GM12865 (cell line): Measurements from ENCODE around the gene NCOA7.
A peak's percentile ranks its signal among the peaks of the same experiment; 100 is the strongest.

Experiments used
- DNase-seq: peaks from one replicate; pipeline ENCODE4 v3.0.0; 2010; ENCODE audit warnings: low read depth
- H3K4me3 ChIP-seq: 2 replicates; pipeline ENCODE4 v1.5.1; 2011; ENCODE audit warnings: mild to moderate bottlenecking, low read depth, low read length, control low read depth
- TF ChIP-seq, protein P1 (sequence below): IDR thresholded peaks from 2 replicates; pipeline ENCODE4 v1.5.1; 2011; ENCODE audit warnings: low read length, control low read depth, low read depth, inconsistent platforms; ENCODE audit not compliant: insufficient read depth; ENCODE audit errors: missing control alignments

The NCOA7 gene

DNA sequence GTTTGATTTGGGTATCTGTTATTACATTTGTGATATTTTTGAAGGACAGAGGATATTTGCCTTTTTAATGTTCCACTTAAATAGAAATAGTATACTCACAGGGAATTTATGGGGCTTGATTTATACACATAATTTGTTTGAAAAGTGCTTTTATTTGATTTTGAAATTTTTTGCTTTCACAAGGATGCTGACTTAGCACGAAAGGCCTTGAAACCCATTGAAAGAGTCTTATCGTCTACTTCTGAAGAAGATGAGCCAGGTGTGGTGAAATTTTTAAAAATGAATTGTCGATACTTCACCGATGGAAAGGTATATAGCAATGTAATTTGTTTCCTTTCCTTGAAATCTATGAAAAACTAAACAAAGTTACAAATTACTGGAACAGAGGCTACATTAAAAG, 91.5 kb downstream of the NCOA7 start:
- H3K4me3 ChIP-seq = no peak overlapping the region
- TF ChIP-seq, protein P1, sequence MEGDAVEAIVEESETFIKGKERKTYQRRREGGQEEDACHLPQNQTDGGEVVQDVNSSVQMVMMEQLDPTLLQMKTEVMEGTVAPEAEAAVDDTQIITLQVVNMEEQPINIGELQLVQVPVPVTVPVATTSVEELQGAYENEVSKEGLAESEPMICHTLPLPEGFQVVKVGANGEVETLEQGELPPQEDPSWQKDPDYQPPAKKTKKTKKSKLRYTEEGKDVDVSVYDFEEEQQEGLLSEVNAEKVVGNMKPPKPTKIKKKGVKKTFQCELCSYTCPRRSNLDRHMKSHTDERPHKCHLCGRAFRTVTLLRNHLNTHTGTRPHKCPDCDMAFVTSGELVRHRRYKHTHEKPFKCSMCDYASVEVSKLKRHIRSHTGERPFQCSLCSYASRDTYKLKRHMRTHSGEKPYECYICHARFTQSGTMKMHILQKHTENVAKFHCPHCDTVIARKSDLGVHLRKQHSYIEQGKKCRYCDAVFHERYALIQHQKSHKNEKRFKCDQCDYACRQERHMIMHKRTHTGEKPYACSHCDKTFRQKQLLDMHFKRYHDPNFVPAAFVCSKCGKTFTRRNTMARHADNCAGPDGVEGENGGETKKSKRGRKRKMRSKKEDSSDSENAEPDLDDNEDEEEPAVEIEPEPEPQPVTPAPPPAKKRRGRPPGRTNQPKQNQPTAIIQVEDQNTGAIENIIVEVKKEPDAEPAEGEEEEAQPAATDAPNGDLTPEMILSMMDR = no peak
- DNase-seq = no peak

DNA sequence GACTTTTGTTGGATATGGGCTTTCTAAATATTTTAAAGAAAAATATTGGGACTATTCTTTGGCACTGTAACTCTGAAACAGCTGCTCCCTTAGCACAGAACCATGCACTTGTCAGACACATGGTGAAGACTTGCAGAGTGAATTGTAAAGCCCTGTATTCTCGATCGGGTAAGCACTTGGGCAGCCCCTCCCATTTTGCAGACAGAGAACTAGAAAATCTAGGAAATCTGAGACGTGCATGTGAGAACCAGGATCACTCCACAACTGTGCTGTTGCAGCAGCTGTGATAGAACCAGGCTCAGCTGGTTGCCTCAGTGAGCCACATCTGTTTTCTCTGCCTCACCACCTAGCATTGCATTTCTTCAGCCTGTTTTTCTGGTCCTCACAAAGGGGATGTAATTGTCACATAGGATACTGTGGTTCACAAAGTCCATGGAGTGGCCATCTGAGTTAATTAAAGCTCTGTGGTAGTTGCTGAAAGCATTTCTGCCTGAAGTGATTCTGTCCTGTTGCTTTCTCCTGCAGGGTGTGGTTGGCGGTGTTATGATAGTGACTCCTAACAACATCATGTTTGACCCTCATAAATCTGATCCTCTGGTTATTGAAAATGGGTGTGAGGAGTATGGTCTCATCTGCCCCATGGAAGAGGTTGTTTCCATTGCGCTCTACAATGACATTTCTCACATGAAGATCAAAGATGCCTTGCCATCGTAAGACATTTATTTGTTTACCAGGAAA, 94.0 kb downstream of the NCOA7 start:
- no peak for DNase-seq
- H3K4me3 ChIP-seq = no peak overlapping the region
- TF ChIP-seq, protein P1 = no peak

DNA sequence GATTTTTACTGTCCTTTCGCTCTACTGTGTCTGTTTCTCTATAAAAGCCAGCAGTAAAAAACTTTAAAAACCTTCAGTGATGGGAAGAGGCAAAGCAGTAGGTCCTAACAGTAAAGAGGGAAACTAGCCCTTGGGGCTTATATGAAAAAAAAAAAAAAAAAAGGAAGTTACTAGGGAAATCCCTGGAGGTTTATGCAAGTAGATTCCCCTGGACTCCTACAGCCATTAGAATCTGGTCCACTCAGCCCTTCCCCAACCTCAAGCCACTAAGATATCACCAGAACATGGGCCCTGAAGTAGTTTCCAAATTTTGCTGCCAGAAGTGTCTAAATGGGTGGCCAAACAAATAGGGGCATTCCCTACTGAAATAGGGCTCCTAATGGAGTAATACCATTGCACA, 95.3 kb downstream of the NCOA7 start:
- H3K4me3 ChIP-seq = no peak overlapping the region
- DNase-seq = no peak
- TF ChIP-seq, protein P1 = no peak

DNA sequence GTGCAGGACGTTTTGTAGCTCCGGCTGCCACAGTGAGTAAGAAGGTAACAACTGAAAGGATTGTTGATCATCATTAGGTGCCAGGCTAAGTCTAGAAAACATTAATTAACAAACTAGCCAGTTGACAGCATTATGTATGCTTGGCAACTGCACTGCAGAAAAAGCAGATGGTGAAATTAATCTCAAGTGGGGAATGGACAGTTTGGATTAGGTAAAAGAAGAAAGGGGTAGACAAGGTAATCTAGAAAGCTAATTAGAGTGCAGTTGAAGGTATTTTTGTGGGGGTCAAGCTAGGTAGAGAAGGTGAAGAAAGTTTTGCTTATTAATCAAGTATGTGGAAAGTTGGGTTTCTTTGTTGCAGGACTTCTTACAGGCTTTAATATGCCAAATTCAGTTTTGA, 96.2 kb downstream of the NCOA7 start:
- no peak overlapping the region for H3K4me3 ChIP-seq
- TF ChIP-seq, protein P1 = no peak
- no peak for DNase-seq

DNA sequence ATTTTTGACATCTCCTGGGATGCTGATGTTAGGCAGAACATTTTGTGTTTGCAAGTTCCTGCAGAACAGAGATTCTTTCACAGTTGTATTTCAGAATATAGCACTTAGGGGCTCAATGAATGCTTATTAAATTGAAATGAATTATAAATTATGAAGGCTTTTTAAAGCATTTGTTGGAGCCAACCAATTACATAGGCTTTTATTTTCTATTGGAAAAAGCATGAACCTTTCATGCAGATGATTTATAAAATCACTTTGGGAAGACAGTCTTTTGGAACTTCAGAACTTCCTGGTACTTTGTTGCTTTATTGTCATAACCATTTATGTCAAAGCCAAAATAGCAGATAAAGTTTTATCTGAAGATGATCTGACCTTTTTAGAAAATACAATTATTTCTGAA, 96.6 kb downstream of the NCOA7 start:
- TF ChIP-seq, protein P1 = no peak
- no peak for DNase-seq

DNA sequence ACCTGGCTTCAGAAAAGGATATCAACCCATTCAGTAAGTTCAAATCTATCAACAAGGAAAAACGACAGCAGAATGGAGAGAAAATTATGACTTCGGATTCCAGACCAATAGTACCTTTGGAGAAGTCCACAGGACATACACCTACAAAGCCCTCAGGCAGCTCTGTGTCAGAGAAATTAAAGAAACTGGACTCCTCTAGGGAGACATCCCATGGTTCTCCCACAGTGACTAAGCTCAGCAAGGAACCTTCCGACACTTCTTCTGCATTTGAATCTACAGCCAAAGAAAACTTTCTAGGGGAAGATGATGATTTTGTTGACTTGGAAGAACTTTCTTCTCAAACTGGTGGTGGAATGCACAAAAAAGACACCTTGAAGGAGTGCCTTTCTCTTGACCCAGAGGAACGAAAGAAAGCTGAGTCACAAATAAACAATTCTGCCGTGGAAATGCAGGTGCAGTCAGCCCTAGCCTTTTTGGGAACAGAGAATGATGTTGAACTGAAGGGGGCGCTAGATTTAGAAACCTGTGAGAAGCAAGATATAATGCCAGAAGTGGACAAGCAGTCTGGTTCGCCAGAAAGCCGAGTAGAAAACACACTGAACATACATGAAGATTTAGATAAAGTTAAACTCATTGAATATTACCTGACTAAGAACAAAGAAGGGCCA, 98.4 kb downstream of the NCOA7 start:
- no peak overlapping the region for H3K4me3 ChIP-seq
- TF ChIP-seq, protein P1 = peak; percentile 46
- peak; percentile 48 for DNase-seq

More for the DNA sequence above, 96.6 kb downstream of the NCOA7 start:
- no peak overlapping the region for H3K4me3 ChIP-seq

DNA sequence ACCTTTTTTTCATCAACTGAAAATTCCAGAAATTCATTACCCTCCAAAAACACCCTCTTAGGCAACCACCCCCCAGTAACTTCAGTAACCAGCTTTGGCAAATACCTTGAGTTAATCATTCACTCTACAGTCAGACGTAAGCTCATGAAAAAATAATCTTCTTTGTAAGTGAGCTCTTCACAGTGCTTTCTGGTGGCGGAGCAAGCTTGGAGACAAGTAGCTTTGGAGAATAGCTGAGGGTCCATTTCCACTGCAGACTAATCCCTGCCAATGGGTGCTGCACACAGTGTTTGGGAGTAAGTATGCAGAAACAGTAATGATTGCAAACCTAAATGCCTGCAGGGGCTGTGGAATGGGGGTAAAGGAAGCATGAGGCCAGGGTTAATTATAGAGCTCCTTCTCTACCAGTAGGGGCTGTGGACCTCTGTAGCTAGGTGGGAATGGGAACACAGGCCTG, 109.0 kb downstream of the NCOA7 start:
- no peak overlapping the region for H3K4me3 ChIP-seq
- TF ChIP-seq, protein P1 = no peak
- no peak for DNase-seq
